ENCODE results near the gene DUSP22. TPM values are rescaled to one million over a fixed set of nuclear protein-coding genes. Genes with fewer than 3 reads are reported as not detected.
A peak's percentile ranks its signal among the peaks of the same experiment; 100 is the strongest.

DUSP22 gene
- total RNA-seq, 4 donors from 2014 or later: 34.7 to 75.9 (median 48.5) TPM

- H3K4me3 ChIP-seq: no peak overlapping the region
- peaks cover 0 to 9% (median 0%) of the 10 kb centered on the region in 4 donors for H3K4me1 ChIP-seq
- peak in 1 of 3 donors; percentile 42 for DNase-seq
- no peaks in the 10 kb centered on the region for H3K9me3 ChIP-seq
- no peaks in the 10 kb centered on the region for H3K36me3 ChIP-seq
- TF ChIP-seq POLR2A (IDR thresholded peaks at IDR 0.05) (no peak), CTCF (IDR thresholded peaks at IDR 0.05) (no peak)
- no peak overlapping the region for H3K27ac ChIP-seq
- H3K27me3 ChIP-seq: peaks cover 0 to 9% of the 10 kb centered on the region in 2 donors
These were observed 94.5 kb downstream of the DUSP22 start for GRCh38 chr6:386688-387266.

- H3K4me3 ChIP-seq: no peak overlapping the region
- peaks cover 0 to 14% (median 0%) of the 10 kb centered on the region in 4 donors for H3K4me1 ChIP-seq
- no peak for DNase-seq
- no peak overlapping the region for H3K27ac ChIP-seq
- H3K36me3 ChIP-seq: no peaks in the 10 kb centered on the region
- H3K27me3 ChIP-seq: peaks cover 0 to 12% of the 10 kb centered on the region in 2 donors
- no peaks in the 10 kb centered on the region for H3K9me3 ChIP-seq
- TF ChIP-seq CTCF (IDR thresholded peaks at IDR 0.05): no peak
- no peak for TF ChIP-seq POLR2A (IDR thresholded peaks at IDR 0.05)
These were observed 95.0 kb downstream of the DUSP22 start for GRCh38 chr6:387293-387741.

GRCh38 chr6:388202-388903 is 96.1 kb downstream of the DUSP22 start:
- Histone ChIP-seq H3K27me3 (peaks cover 0 to 22% of the 10 kb centered on the region in 2 donors), H3K4me3 (no peak overlapping the region), H3K36me3 (no peaks in the 10 kb centered on the region), H3K9me3 (no peaks in the 10 kb centered on the region), H3K27ac (no peak overlapping the region), H3K4me1 (peaks cover 0 to 24% (median 0%) of the 10 kb centered on the region in 4 donors)
- TF ChIP-seq CTCF (IDR thresholded peaks at IDR 0.05): no peak
- no peak for TF ChIP-seq POLR2A (IDR thresholded peaks at IDR 0.05)
- DNase-seq: no peak

- peaks cover 0 to 30% (median 0%) of the 10 kb centered on the region in 4 donors for H3K4me1 ChIP-seq
- peaks cover 0 to 28% of the 10 kb centered on the region in 2 donors for H3K27me3 ChIP-seq
- DNase-seq: no peak
- no peaks in the 10 kb centered on the region for H3K9me3 ChIP-seq
- no peaks in the 10 kb centered on the region for H3K36me3 ChIP-seq
- H3K4me3 ChIP-seq: no peak overlapping the region
- no peak for TF ChIP-seq CTCF (IDR thresholded peaks at IDR 0.05)
- no peak for TF ChIP-seq POLR2A (IDR thresholded peaks at IDR 0.05)
- no peak overlapping the region for H3K27ac ChIP-seq
These were observed 96.9 kb downstream of the DUSP22 start for GRCh38 chr6:389143-389542.

- TF ChIP-seq POLR2A (IDR thresholded peaks at IDR 0.05): no peak
- TF ChIP-seq CTCF (IDR thresholded peaks at IDR 0.05): peak in 2 of 6 experiments; percentile 11 to 18
- Histone ChIP-seq H3K27ac (no peak overlapping the region), H3K9me3 (no peaks in the 10 kb centered on the region), H3K27me3 (peaks cover 0 to 31% of the 10 kb centered on the region in 2 donors), H3K4me3 (no peak overlapping the region), H3K36me3 (no peaks in the 10 kb centered on the region), H3K4me1 (peaks cover 0 to 30% (median 0%) of the 10 kb centered on the region in 4 donors)
- DNase-seq: no peak
These were observed 97.3 kb downstream of the DUSP22 start for GRCh38 chr6:389622-390021.

Measured in Peyer's patch (tissue), 4 donors.